HepG2 (cell line): Measurements from ENCODE around the gene KRTAP1-4. TPM values are rescaled to one million over a fixed set of nuclear protein-coding genes. Genes with fewer than 3 reads are reported as not detected.
"Not testable (repeated sequence)": the region's sequence is repeated elsewhere in the genome, so short reads cannot be mapped to it uniquely, and the experiment has no call there.

Source experiments
- ATAC-seq: fragments of 200-7000 bp; cut with Tn5 transposase; 3 replicates; pipeline ENCODE4 v1.9.1; 2020; ENCODE audit warnings: mild to moderate bottlenecking, moderate library complexity
- BruUV-seq: library from RNA; stranded (reverse); fragments of 400-500 nt; replicated peaks from 2 replicates; lab custom pipeline; 2021; lab: Mats Ljungman, UMichigan
- CTCF ChIA-PET: fragments of 300-600 bp; formaldehyde crosslinking; extraction: SDS; loops from one replicate; lab custom pipeline; 2021; ENCODE audit warnings: low total read pairs, inconsistent platforms, low intra/inter-chr PET ratio; lab: Yijun Ruan, JAX
- POLR2A ChIA-PET: fragments of 350-600 bp; sonication (Branson Sonifier 250); formaldehyde crosslinking; loops from one replicate; lab custom pipeline; 2020; ENCODE audit warnings: antibody characterized with exemption, inconsistent platforms; lab: Yijun Ruan, JAX
- DNase-seq: peaks from one replicate; pipeline ENCODE4 v3.0.0-alpha.2; 2015; ENCODE audit warnings: low spot score
- FAIRE-seq: peaks from 3 replicates; lab custom pipeline; 2011; peaks lifted over from hg19 to GRCh38; lab: Jason Lieb, UNC
- H2AFZ ChIP-seq: one replicate; pipeline ENCODE4 v1.6.1; 2011; ENCODE audit warnings: low read length, inconsistent platforms
- H3K27ac ChIP-seq: fragments of 300-600 bp; 3 replicates; pipeline ENCODE4 v1.8.0; 2011; ENCODE audit warnings: mixed run types, mild to moderate bottlenecking, mixed read lengths, low read length, inconsistent platforms; ENCODE audit not compliant: insufficient read depth; ENCODE audit errors: extremely low read length
- H3K27me3 ChIP-seq, 2 experiments: fragments of 200-600 bp in 1 of 2; 2 replicates in 1 of 2; 3 replicates in 1 of 2; pipeline versions ENCODE4 v1.6.0 to v1.8.0; 2011; ENCODE audit warnings: low read length in 2 of 2, mild to moderate bottlenecking in 2 of 2, moderate library complexity in 2 of 2, inconsistent platforms in 1 of 2; ENCODE audit not compliant: insufficient read depth in 2 of 2, control insufficient read depth in 1 of 2
- H3K36me3 ChIP-seq, 2 experiments: fragments of 200-600 bp in 1 of 2; replicated peaks in 1 of 2; 2 replicates in 1 of 2; 3 replicates in 1 of 2; pipeline versions ENCODE4 v1.5.1 to v1.8.0; 2011; ENCODE audit warnings: low read length in 2 of 2, inconsistent platforms in 1 of 2; ENCODE audit not compliant: insufficient read depth in 2 of 2, control insufficient read depth in 1 of 2
- H3K4me1 ChIP-seq: 2 replicates; pipeline ENCODE4 v1.5.1; 2012; ENCODE audit warnings: low read length, inconsistent platforms; ENCODE audit not compliant: insufficient read depth
- H3K4me2 ChIP-seq: 2 replicates; pipeline ENCODE4 v1.6.0; 2011; ENCODE audit warnings: low read depth, low read length, inconsistent platforms
- H3K4me3 ChIP-seq, 3 experiments: fragments of 200-600 bp in 1 of 3; sonication (generic), shearing (Covaris generic) in 1 of 3; replicated peaks in 1 of 3; 2 replicates each; pipeline ENCODE4 v1.5.1; 2011 to 2016; ENCODE audit warnings: low read length in 3 of 3, inconsistent platforms in 2 of 3, low read depth in 2 of 3, mild to moderate bottlenecking in 2 of 3, control low read depth in 1 of 3, mixed read lengths in 1 of 3; ENCODE audit not compliant: insufficient read depth in 1 of 3
- H3K79me2 ChIP-seq: one replicate; pipeline ENCODE4 v1.6.1; 2011; ENCODE audit warnings: low read length, inconsistent platforms; ENCODE audit not compliant: insufficient read depth
- H3K9ac ChIP-seq: 2 replicates; pipeline ENCODE4 v1.6.0; 2011; ENCODE audit warnings: mild to moderate bottlenecking, low read depth, low read length, inconsistent platforms; ENCODE audit not compliant: insufficient read depth
- H3K9me3 ChIP-seq: 2 replicates; pipeline ENCODE4 v1.5.1; 2012; ENCODE audit warnings: mild to moderate bottlenecking, low read length
- H4K20me1 ChIP-seq: 2 replicates; pipeline ENCODE4 v1.6.0; 2011; ENCODE audit warnings: inconsistent platforms, mild to moderate bottlenecking, low read length, moderate library complexity; ENCODE audit not compliant: insufficient read depth
- DPF2 ChIP-seq: sonication (generic); formaldehyde crosslinking; IDR thresholded peaks from 2 replicates; pipeline ENCODE4 v1.4.0; 2020; ENCODE audit warnings: mild to moderate bottlenecking, low read depth, missing genetic modification reagents, borderline replicate concordance
- FOSL2 ChIP-seq: sonication (generic); formaldehyde crosslinking; IDR thresholded peaks from 2 replicates; pipeline ENCODE4 v1.4.0; 2020; ENCODE audit warnings: missing genetic modification reagents
- GATA4 ChIP-seq: sonication (generic); IDR thresholded peaks from 2 replicates; pipeline ENCODE4 v1.6.1; 2016; ENCODE audit warnings: antibody characterized with exemption, low read depth, borderline replicate concordance
- HDAC1 ChIP-seq: sonication (generic); formaldehyde crosslinking; IDR thresholded peaks from 2 replicates; pipeline ENCODE4 v1.5.1; 2020; ENCODE audit warnings: mild to moderate bottlenecking, missing genetic modification reagents
- IRF2 ChIP-seq: IDR thresholded peaks from 2 replicates; pipeline ENCODE4 v1.6.1; 2018; ENCODE audit warnings: missing genetic modification reagents, missing compliant biosample characterization
- MIXL1 ChIP-seq: IDR thresholded peaks from 2 replicates; pipeline ENCODE4 v1.6.1; 2016
- NFIC ChIP-seq: IDR thresholded peaks from 2 replicates; pipeline ENCODE4 v1.6.1; 2012; ENCODE audit warnings: mild to moderate bottlenecking, low read length, inconsistent platforms
- PHF21A ChIP-seq: sonication (generic); formaldehyde crosslinking; IDR thresholded peaks from 2 replicates; pipeline ENCODE4 v1.5.0; 2020; ENCODE audit warnings: mild to moderate bottlenecking, missing genetic modification reagents
- RXRB ChIP-seq: IDR thresholded peaks from 2 replicates; pipeline ENCODE4 v1.6.1; 2016; ENCODE audit warnings: borderline replicate concordance, missing genetic modification reagents, missing compliant biosample characterization
- SMC3 ChIP-seq: IDR thresholded peaks from 2 replicates; pipeline ENCODE4 v1.6.1; 2011; ENCODE audit warnings: low read length, improper control_type of control experiment
- SOX13 ChIP-seq, 3 experiments: fragments of 450-650 bp in 1 of 3; sonication (generic) in 1 of 3; formaldehyde crosslinking in 1 of 3; IDR thresholded peaks in 2 of 3; conservative IDR thresholded peaks in 1 of 3; 2 replicates each; pipeline versions ENCODE4 v1.5.0 to v1.6.1; 2016 to 2020; ENCODE audit warnings: antibody characterized with exemption in 1 of 3, mild to moderate bottlenecking in 1 of 3, missing compliant biosample characterization in 1 of 3, missing genetic modification reagents in 1 of 3, moderate library complexity in 1 of 3
- SOX6 ChIP-seq, 2 experiments: fragments of 450-650 bp in 1 of 2; sonication (generic) in 1 of 2; formaldehyde crosslinking in 1 of 2; IDR thresholded peaks; 2 replicates each; pipeline versions ENCODE4 v1.4.0 to v1.6.1; 2017 to 2020; ENCODE audit warnings: antibody characterized with exemption in 1 of 2, mild to moderate bottlenecking in 1 of 2, missing genetic modification reagents in 1 of 2
- STAG1 ChIP-seq: sonication (generic); formaldehyde crosslinking; IDR thresholded peaks from 2 replicates; pipeline ENCODE4 v1.4.0; 2020; ENCODE audit warnings: missing genetic modification reagents
- ZSCAN9 ChIP-seq: IDR thresholded peaks from 2 replicates; pipeline ENCODE4 v1.6.1; 2016; ENCODE audit warnings: borderline replicate concordance
- WGBS: methylation state at CpG from one replicate; pipeline ENCODE4 v1.1.6; 2017; ENCODE audit warnings: low lambda C conversion rate; 5-methylcytosine and 5-hydroxymethylcytosine counted together
- in situ Hi-C: cut with HindIII; loops from 2 replicates; pipeline ENCODE4 v1.10.0; 2017; ENCODE audit warnings: low pct_unique_long_range_greater_than_20kb; ENCODE audit not compliant: extremely low pct_ligation_motif_present
- intact Hi-C: fragments of 100-400 bp; cut with micrococcal nuclease; formaldehyde crosslinking; loops from one replicate; pipeline ENCODE4 v1.10.0; 2022; ENCODE audit not compliant: unreplicated experiment
- polyA plus RNA-seq, 8 experiments: library from polyadenylated mRNA; depleted of rRNA in 3 of 8; stranded (reverse) in 7 of 8; unstranded in 1 of 8; fragments of >200 nt; fragmentation: Illumina TruSeq in 4 of 8; extraction: Trizol in 4 of 8; gene quantifications; 2 replicates each; pipeline versions ENCODE4 v1.2.1 to v1.2.3, GENCODE V29; 2011 to 2016; ENCODE audit warnings: low read depth in 4 of 8, missing spikeins in 1 of 8, mixed read lengths in 1 of 8; ENCODE audit not compliant: insufficient read depth in 1 of 8
- total RNA-seq, 5 experiments: library from RNA; depleted of rRNA; stranded (reverse); fragments of >200 nt; fragmentation: Illumina TruSeq; extraction: Trizol; gene quantifications; 2 replicates each; pipeline ENCODE4 v1.2.3, GENCODE V29; 2016; ENCODE audit warnings: low read depth in 1 of 5
- TF ChIP-seq, protein P1 (sequence below): sonication (generic); formaldehyde crosslinking; IDR thresholded peaks from 2 replicates; pipeline ENCODE4 v1.5.1; 2020; ENCODE audit warnings: mild to moderate bottlenecking, missing genetic modification reagents
- TF ChIP-seq, protein P2 (sequence below): IDR thresholded peaks from 2 replicates; pipeline ENCODE4 v1.4.0; 2020; ENCODE audit warnings: mild to moderate bottlenecking, missing genetic modification reagents

The KRTAP1-4 gene
- total and polyA plus RNA-seq, 2 of the 13 experiments (the other 11 are each of a cell fraction or from before 2014, with no cell fraction given), result not detected

DNA sequence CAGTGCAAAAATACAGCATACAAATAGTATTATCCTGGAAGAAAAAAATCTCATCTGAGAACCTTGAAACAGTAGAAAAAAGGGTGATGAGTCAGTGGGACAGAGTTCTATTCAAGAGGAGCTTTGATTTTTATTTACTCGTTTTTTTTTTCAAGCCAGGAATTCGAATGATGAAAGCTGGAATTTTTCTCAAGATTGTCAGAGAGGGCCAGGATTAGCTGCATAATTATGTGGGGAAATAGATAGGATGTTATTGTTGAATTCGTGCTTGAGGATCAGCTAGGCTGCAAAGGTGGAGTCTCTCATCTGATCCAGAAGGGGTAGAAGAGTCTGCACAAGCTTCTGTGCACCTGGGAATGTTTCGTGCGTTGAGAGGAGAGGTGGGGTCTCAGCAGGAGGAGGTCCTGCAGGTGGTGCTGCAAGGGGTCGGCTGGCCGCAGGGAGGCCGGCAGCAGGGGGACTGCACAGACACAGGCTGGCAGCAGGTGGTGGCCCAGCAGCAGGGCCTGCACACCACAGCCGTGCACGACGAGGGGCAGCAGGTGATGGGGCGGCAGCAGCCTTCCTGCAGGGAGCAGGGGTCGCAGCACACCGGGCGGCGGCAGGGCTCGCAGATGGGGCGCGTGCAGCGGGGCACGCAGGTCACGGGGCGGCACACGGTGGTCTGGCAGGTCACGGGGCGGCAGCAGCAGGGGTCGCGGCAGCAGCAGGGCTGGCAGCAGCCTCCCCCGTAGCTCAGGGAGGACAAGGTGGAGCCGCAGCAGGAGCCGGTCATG is 29.5 kb upstream of the KRTAP1-4 start:
- Histone ChIP-seq H3K9ac (peak overlapping the region; percentile 51), H3K27ac (peak overlapping the region; percentile 79), H3K4me1 (peaks cover 55% of the 10 kb centered on the region), H3K4me2 (peak overlapping the region; percentile 51)
- intact Hi-C loops, result loop anchor here (2.0 kb wide), 1 partner anchor 51 kb away; the partner anchor contains the start of gene KRTAP3-1
- H3K79me2 ChIP-seq; H3K36me3 ChIP-seq; H3K9me3 ChIP-seq; H3K4me3 ChIP-seq; H2AFZ ChIP-seq; FAIRE-seq; H4K20me1 ChIP-seq; CTCF ChIA-PET; H3K27me3 ChIP-seq; BruUV-seq; TF ChIP-seq SOX6 (IDR thresholded peaks at IDR 0.05): not testable (repeated sequence)
- in situ Hi-C loops, result loop anchor here (5.0 to 10.0 kb wide), 2 partner anchors 52 to 105 kb away; partner anchors contain the start of gene KRTAP3-1
- peak; percentile 91 for ATAC-seq
- WGBS, result 23% methylated on average over 8 of the region's 31 CpGs
- peak; percentile 99 for DNase-seq
- POLR2A ChIA-PET, result interaction anchor here (0.7 to 1.6 kb wide), 10 partner anchors 11 to 157 kb away, joined by 3 to 15 read pairs (median 4); partner anchors contain the start of gene KRTAP3-1
- TF ChIP-seq ZSCAN9, result 0 out of 2 replicates have a peak, but pooled peaks have one; percentile 31
- TF ChIP-seq SOX13 (IDR thresholded peaks at IDR 0.05), result peak; percentile 55; the same call in 1 of the 2 replicates
- TF ChIP-seq SOX13 (CRISPR knock-in tag; conservative IDR thresholded peaks at IDR 0.05 in 1 of 2, IDR thresholded peaks at IDR 0.05 in 1 of 2), result peak in 1 of 2 experiments; percentile 90; a peak in 2 of 4 replicates
- TF ChIP-seq SOX6 (CRISPR knock-in tag; IDR thresholded peaks at IDR 0.05), result peak; percentile 80
- TF ChIP-seq SMC3, result peak; percentile 18; the same call in 1 of the 2 replicates
- peak; percentile 55; the same call in 1 of the 2 replicates for TF ChIP-seq HDAC1 (CRISPR knock-in tag)
- peak; percentile 90; the same call in 1 of the 2 replicates for TF ChIP-seq GATA4
- TF ChIP-seq, protein P1, sequence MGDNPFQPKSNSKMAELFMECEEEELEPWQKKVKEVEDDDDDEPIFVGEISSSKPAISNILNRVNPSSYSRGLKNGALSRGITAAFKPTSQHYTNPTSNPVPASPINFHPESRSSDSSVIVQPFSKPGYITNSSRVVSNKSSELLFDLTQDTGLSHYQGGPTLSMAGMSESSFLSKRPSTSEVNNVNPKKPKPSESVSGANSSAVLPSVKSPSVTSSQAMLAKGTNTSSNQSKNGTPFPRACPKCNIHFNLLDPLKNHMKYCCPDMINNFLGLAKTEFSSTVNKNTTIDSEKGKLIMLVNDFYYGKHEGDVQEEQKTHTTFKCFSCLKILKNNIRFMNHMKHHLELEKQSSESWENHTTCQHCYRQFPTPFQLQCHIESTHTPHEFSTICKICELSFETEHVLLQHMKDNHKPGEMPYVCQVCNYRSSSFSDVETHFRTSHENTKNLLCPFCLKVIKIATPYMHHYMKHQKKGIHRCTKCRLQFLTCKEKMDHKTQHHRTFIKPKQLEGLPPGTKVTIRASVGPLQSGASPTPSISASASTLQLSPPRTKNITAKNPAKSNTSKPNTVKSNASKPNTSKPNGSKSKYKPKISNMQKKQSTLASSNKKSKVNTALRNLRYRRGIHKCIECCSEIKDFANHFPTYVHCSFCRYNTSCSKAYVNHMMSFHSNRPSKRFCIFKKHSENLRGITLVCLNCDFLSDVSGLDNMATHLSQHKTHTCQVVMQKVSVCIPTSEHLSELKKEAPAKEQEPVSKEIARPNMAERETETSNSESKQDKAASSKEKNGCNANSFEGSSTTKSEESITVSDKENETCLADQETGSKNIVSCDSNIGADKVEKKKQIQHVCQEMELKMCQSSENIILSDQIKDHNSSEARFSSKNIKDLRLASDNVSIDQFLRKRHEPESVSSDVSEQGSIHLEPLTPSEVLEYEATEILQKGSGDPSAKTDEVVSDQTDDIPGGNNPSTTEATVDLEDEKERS (CRISPR knock-in tag), result 0 out of 2 replicates have a peak, but pooled peaks have one; percentile 40
- TF ChIP-seq NFIC, result peak; percentile 96; the same call in 1 of the 2 replicates
- TF ChIP-seq DPF2 (CRISPR knock-in tag), result peak; percentile 79
- peak; percentile 18; the same call in 1 of the 2 replicates for TF ChIP-seq STAG1
- TF ChIP-seq, protein P2, sequence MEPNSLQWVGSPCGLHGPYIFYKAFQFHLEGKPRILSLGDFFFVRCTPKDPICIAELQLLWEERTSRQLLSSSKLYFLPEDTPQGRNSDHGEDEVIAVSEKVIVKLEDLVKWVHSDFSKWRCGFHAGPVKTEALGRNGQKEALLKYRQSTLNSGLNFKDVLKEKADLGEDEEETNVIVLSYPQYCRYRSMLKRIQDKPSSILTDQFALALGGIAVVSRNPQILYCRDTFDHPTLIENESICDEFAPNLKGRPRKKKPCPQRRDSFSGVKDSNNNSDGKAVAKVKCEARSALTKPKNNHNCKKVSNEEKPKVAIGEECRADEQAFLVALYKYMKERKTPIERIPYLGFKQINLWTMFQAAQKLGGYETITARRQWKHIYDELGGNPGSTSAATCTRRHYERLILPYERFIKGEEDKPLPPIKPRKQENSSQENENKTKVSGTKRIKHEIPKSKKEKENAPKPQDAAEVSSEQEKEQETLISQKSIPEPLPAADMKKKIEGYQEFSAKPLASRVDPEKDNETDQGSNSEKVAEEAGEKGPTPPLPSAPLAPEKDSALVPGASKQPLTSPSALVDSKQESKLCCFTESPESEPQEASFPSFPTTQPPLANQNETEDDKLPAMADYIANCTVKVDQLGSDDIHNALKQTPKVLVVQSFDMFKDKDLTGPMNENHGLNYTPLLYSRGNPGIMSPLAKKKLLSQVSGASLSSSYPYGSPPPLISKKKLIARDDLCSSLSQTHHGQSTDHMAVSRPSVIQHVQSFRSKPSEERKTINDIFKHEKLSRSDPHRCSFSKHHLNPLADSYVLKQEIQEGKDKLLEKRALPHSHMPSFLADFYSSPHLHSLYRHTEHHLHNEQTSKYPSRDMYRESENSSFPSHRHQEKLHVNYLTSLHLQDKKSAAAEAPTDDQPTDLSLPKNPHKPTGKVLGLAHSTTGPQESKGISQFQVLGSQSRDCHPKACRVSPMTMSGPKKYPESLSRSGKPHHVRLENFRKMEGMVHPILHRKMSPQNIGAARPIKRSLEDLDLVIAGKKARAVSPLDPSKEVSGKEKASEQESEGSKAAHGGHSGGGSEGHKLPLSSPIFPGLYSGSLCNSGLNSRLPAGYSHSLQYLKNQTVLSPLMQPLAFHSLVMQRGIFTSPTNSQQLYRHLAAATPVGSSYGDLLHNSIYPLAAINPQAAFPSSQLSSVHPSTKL, result peak; percentile 99
- peak; percentile 60 for TF ChIP-seq PHF21A (CRISPR knock-in tag)
- peak; percentile 73; the same call in 1 of the 2 replicates for TF ChIP-seq IRF2
- peak; percentile 78 for TF ChIP-seq MIXL1 (CRISPR knock-in tag)
- peak; percentile 82 for TF ChIP-seq FOSL2
- peak; percentile 89 for TF ChIP-seq RXRB (CRISPR knock-in tag)
